Measurements from ENCODE around the gene NOS2.

- TF ChIP-seq CTCF (IDR thresholded peaks at IDR 0.05; ENCODE audit: low read depth, low read length, poor library complexity, severe bottlenecking) (no peak), EZH2phosphoT487 (IDR thresholded peaks at IDR 0.05; ENCODE audit: borderline replicate concordance, low read length) (no peak)
These were observed 45.8 kb downstream of the NOS2 start for GRCh38 chr17:27754549-27754948.
